MCF 10A (cell line): Measurements from ENCODE around the gene UBP1. TPM values are rescaled to one million over a fixed set of nuclear protein-coding genes. Genes with fewer than 3 reads are reported as not detected.

ENCODE experiments used
- BruUV-seq: library from RNA; stranded (reverse); fragments of 400-500 nt; replicated peaks from 2 replicates; lab custom pipeline; 2021; lab: Mats Ljungman, UMichigan
- CTCF ChIA-PET: fragments of 300-600 bp; sonication (Branson Sonifier 250); formaldehyde crosslinking; extraction: SDS; loops from one replicate; lab custom pipeline; 2021; ENCODE audit warnings: antibody characterized with exemption, inconsistent platforms; lab: Yijun Ruan, JAX
- POLR2A ChIA-PET: fragments of 300-600, 350-650 bp; sonication (Branson Sonifier 250); formaldehyde crosslinking; extraction: SDS; loops from one replicate; lab custom pipeline; 2020; ENCODE audit warnings: antibody characterized with exemption, inconsistent platforms; lab: Yijun Ruan, JAX
- DNase-seq: peaks from one replicate; pipeline ENCODE4 v3.0.0-alpha.2; 2018; ENCODE audit not compliant: unreplicated experiment
- H3K27ac Mint-ChIP-seq: one replicate; pipeline ENCODE4 v1.8.0; 2022; ENCODE audit warnings: mild to moderate bottlenecking, low read depth, mixed read lengths; ENCODE audit not compliant: unreplicated experiment
- H3K27me3 Mint-ChIP-seq: one replicate; pipeline ENCODE4 v1.8.0; 2022; ENCODE audit warnings: mixed read lengths; ENCODE audit not compliant: insufficient read depth, unreplicated experiment
- H3K36me3 Mint-ChIP-seq: one replicate; pipeline ENCODE4 v1.8.0; 2022; ENCODE audit warnings: mild to moderate bottlenecking, moderate library complexity, mixed read lengths; ENCODE audit not compliant: insufficient read depth, unreplicated experiment
- H3K4me1 Mint-ChIP-seq: one replicate; pipeline ENCODE4 v1.8.0; 2022; ENCODE audit warnings: mixed read lengths; ENCODE audit not compliant: insufficient read depth, unreplicated experiment
- H3K4me3 Mint-ChIP-seq: one replicate; pipeline ENCODE4 v1.8.0; 2022; ENCODE audit warnings: mild to moderate bottlenecking, moderate library complexity, mixed read lengths; ENCODE audit not compliant: unreplicated experiment
- H3K9me3 Mint-ChIP-seq: one replicate; pipeline ENCODE4 v1.8.0; 2022; ENCODE audit warnings: mixed read lengths; ENCODE audit not compliant: unreplicated experiment
- CTCF ChIP-seq: fragments of 200-600 bp; IDR thresholded peaks from one replicate; pipeline ENCODE4 v1.8.0; 2022; ENCODE audit warnings: antibody characterized with exemption, mild to moderate bottlenecking; ENCODE audit not compliant: unreplicated experiment
- intact Hi-C: fragments of 100-400 bp; cut with micrococcal nuclease; formaldehyde crosslinking; loops from 2 replicates; pipeline ENCODE4 v1.14.1; 2022
- total RNA-seq: library from RNA; stranded (reverse); gene quantifications from 2 replicates; pipeline ENCODE4 v1.2.3, GENCODE V29; 2022

Gene UBP1
- total RNA-seq, 1 experiment from 2014 or later: 72.6 TPM

DNA sequence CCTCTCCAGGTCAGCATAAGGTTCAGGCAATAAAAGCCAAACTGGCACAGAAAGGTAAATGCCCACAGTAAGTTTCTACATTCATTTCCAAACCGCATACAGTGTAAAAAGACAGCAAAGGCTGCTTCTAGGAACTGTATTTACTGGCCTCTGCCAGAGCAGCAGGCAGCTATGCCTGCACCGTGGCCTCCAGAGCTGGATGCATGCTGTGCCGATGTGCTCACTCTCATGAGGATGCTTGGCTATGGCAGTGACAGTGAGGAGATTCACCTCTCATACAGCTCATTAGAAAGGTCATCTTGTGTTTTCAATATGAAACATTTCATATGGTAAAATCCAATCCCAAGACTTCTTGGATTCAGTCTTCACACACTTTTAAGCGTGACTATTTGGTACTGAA, 50.3 kb downstream of the UBP1 start:
- POLR2A ChIA-PET: interaction anchor here (0.6 kb wide), 1 partner anchor 262 kb away, joined by 3 read pairs; no protein-coding TSS in a partner anchor
- no peaks in the 10 kb centered on the region for H3K27me3 Mint-ChIP-seq
- no peak overlapping the region for H3K4me3 Mint-ChIP-seq
- H3K27ac Mint-ChIP-seq: no peak overlapping the region
- intact Hi-C loops: loop anchor here (5.0 kb wide), 1 partner anchor 47 kb away; no protein-coding TSS in a partner anchor
- peaks cover 88% of the 10 kb centered on the region for H3K36me3 Mint-ChIP-seq
- CTCF ChIA-PET: interaction anchor here (0.6 to 2.0 kb wide), 7 partner anchors 12 to 856 kb away, joined by 3 to 8 read pairs (median 4); no protein-coding TSS in a partner anchor
- BruUV-seq: no TSS peak
- H3K4me1 Mint-ChIP-seq: peaks cover 14% of the 10 kb centered on the region
- no peak for TF ChIP-seq CTCF
- no peaks in the 10 kb centered on the region for H3K9me3 Mint-ChIP-seq
- DNase-seq: no peak

DNA sequence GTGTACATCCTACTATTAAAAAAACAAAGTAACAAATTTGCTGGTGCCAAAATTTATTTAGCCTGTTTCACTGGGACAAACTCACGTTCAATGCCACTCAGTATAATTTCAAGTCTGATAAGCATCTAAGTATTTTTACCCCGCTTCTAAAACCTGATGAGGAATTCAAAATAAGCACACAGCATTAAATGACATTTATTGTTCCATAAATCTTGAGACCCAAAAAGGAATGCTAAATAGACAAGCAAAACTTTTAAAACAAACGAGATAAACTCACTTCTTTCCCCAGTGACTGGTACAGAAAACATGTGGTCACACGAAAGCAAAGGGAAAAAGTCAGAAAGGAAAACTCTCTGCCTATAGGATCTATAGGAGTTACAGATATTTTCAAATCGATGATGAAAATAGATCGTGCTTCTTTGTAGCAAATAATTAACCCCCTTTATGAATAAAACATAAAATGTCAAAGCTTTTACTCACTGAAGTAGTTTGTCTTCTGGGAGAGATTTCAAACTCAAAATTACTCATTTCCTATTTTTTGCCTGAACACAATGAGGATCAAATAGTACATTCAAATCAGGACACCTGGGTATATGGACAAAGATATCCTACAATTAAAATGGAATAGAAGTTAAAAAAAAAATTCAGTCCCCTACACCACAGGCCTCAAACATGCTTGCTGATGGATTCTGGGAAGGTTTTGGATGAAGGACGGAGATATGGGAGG, 51.7 kb downstream of the UBP1 start:
- no peak for TF ChIP-seq CTCF
- H3K27ac Mint-ChIP-seq: no peak overlapping the region
- POLR2A ChIA-PET: no interaction called here
- DNase-seq: no peak
- CTCF ChIA-PET: interaction anchor here (0.5 to 4.4 kb wide), 8 partner anchors 13 to 257 kb away, joined by 3 to 32 read pairs (median 4); no protein-coding TSS in a partner anchor
- no peaks in the 10 kb centered on the region for H3K9me3 Mint-ChIP-seq
- H3K4me1 Mint-ChIP-seq: peaks cover 14% of the 10 kb centered on the region
- intact Hi-C loops: no loop called here
- peaks cover 95% of the 10 kb centered on the region for H3K36me3 Mint-ChIP-seq
- H3K27me3 Mint-ChIP-seq: no peaks in the 10 kb centered on the region
- no peak overlapping the region for H3K4me3 Mint-ChIP-seq
- TSS peak; percentile 54 for BruUV-seq

DNA sequence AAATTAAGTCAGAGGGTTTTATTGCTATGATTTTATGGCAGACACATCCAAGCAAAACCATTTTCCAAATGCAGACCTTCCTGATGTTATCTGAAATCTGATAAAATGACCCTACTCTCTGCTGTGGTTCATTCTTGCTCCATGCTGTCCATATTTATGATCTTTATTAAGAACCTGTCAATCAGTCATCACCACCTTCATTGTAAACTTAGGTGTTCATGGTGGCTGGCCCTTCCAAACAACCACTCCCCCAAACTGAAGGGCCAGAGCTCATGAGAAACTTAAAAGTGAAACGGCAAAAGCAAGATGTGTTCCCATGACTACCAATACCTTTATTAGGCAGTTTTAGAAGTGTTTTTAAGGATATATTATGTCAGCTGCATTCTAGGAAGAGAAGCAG, 53.6 kb downstream of the UBP1 start:
- TF ChIP-seq CTCF: no peak
- H3K27me3 Mint-ChIP-seq: no peaks in the 10 kb centered on the region
- ChIA-PET CTCF (interaction anchor here (0.8 to 4.4 kb wide), 2 partner anchors 14 to 254 kb away, joined by 4 to 32 read pairs; no protein-coding TSS in a partner anchor), POLR2A (no interaction called here)
- peaks cover under 1% of the 10 kb centered on the region for H3K4me1 Mint-ChIP-seq
- no peak overlapping the region for H3K4me3 Mint-ChIP-seq
- intact Hi-C loops: no loop called here
- H3K9me3 Mint-ChIP-seq: no peaks in the 10 kb centered on the region
- BruUV-seq: no TSS peak
- H3K36me3 Mint-ChIP-seq: peaks cover 82% of the 10 kb centered on the region
- no peak overlapping the region for H3K27ac Mint-ChIP-seq
- no peak for DNase-seq

GRCh38 chr3:33385423-33385822, 54.8 kb downstream of the UBP1 start:
- CTCF ChIA-PET: interaction anchor here (0.8 to 4.4 kb wide), 4 partner anchors 12 to 255 kb away, joined by 3 to 32 read pairs (median 4); no protein-coding TSS in a partner anchor
- POLR2A ChIA-PET: interaction anchor here (0.8 to 1.3 kb wide), 3 partner anchors 8 to 55 kb away, joined by 3 to 5 read pairs (median 3); partner anchors contain the start of gene UBP1
- no peak overlapping the region for H3K4me3 Mint-ChIP-seq
- no peak for DNase-seq
- no peak overlapping the region for H3K27ac Mint-ChIP-seq
- no peaks in the 10 kb centered on the region for H3K27me3 Mint-ChIP-seq
- no peaks in the 10 kb centered on the region for H3K4me1 Mint-ChIP-seq
- TF ChIP-seq CTCF: no peak
- no TSS peak for BruUV-seq
- H3K9me3 Mint-ChIP-seq: no peaks in the 10 kb centered on the region
- intact Hi-C loops: no loop called here
- peaks cover 82% of the 10 kb centered on the region for H3K36me3 Mint-ChIP-seq
